CMK (cell line): ENCODE measurements around the gene ANK3.

Experiments
- DNase-seq: peaks from one replicate; pipeline ENCODE4 v3.0.0-alpha.2; 2010; ENCODE audit warnings: low read depth

The ANK3 gene

DNA sequence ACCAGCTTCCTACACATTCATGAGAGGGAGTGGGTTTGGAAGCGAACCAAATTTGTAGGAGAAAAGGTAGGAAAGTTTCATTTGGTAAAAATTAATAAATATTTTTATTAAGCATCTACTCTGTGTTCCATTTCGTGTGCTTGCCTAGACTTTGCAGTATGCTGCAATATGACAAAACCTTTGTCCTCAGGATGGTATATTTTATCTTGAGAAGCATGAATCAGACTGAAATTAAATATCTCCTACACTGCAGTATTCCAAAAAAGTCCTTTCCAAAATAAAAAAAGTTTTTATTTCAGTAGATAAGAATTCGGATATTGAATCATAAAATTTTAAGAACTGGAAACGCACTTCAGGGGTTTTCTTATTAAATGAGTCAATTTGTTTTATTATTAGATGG is 47.7 kb downstream of the ANK3 start:
- no peak for DNase-seq

DNA sequence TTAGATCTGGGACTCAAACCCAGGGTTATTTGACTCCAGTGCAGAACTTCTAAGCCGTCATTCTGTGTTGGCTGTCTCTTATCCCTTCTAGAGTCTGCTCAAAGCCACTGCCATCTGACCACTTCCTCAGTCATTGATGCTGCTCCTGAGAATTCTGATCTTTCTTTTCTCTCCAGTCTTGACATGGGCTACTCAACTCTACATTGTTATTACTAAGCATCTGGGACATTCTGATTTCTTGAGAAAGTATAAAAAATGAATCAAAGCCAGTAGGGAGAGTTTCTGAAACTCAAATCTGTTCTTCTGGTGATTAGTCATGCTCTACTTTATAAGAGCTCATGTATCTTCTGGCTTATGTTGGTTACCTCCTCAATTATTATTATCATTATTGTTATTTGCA is 48.7 kb downstream of the ANK3 start:
- DNase-seq = no peak

DNA sequence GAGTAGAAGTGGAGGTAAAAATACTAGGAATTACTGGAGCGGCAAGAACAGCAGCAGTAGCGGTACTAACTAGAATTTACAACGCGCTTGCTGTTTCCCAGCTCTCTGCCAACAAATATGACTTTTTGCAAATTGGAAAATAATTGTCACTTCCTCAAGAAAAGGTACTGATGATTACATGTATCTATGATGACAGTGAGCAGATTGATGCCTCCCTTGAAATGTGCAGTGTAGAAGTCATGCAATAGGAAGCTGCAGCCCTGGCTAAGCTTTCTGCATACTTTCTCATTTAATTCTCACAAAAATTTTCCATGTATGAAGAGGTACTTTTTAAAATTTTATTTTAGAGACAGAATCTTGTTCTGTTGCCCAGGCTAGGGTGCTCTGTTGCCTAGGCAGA is 49.9 kb downstream of the ANK3 start:
- DNase-seq = no peak

DNA sequence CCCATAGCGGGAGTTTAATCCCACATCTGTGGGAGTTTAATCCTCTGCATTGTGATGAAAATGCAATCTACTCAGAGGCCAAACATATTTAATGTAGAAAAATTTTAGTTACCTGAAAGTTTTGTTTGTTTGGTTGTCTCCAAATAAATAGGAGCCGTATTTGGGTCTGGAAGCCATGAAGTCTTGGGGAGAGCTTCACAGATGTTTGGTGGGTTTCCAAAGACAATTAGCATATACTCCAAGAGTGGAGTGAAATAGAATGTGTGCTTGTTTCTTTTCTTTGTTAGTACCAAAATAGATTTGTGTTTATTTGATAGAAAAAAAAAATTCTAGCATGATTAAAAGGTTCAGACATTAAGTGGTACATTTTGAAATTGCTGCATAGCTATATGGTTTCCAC is 50.9 kb downstream of the ANK3 start:
- no peak for DNase-seq

DNA sequence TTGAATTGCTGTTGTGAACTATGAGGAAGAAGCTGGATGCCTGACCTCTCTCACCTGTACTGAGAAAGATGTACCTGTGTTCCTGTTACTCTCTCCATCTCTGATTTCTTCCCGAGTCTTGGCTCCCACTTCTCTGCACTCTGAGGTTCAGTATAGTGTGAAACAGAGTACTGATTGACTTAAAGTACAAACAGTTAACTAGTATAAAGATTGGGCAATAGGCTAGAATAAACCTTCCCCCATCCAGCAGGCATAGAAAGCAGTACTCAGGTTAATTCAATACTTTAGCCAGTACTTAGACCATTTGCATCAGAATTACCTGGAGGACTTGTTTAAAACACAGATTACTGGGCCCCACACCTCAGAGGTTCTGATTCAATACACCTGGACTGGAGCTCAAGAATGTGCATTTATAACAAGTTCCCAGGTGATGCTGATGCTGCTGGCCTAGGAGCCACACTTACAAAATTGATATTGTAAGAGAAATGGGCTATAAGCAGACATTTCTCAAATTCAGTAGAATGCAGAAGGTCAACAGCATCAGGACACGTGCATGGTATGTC is 51.6 kb downstream of the ANK3 start:
- no peak for DNase-seq

DNA sequence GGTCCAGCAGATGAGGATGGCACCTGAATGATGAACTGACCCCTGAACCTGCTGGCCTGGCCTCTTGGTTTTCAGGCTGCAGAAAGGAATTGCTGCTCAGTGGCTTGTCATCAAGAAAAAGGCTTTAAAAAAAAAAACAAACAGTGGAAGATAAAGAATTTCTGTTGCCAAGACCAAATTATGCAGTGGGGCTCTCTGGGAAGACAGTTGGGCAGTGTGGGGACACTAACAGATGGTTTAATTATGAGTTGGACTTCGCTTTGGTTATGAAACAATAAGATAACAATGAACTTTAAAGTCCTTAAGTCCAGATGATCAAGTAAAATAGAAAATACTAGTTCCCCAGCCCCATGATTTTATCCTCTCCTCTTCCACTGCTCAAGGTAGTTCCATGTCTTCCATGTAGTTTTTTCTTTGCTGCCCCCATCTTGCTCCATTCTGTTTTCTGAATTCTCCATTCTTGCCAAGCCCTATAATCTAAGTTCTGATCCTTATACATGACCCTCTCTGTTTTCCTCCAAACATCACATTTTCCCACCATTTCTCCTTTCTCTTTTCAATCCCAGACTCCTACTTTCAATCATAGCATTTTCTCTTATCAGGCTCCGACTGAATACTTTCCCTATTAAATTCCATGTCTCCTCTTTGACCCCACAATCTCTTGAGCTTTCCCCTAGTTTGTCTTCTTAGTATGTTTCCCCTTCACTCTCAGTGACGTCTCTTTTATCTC is 52.6 kb downstream of the ANK3 start:
- no peak for DNase-seq

DNA sequence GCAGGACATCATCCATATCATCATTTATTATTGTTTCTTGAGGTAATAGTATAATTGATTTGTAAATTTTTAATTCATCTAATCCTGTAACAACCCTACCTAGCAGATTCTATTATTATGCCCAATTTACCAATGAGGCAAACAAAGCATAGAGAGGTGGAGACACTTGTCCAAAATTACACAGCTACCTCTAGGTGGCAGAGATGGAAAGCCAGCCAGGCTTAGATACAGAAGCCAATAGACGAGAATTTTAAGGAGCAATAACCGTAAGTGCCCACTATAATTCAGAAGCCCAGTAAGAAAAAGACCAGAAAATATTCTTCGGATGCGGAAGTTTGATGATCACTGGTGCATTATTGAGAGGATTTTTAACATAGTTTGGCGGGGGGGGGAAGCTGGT is 54.0 kb downstream of the ANK3 start:
- no peak for DNase-seq

DNA sequence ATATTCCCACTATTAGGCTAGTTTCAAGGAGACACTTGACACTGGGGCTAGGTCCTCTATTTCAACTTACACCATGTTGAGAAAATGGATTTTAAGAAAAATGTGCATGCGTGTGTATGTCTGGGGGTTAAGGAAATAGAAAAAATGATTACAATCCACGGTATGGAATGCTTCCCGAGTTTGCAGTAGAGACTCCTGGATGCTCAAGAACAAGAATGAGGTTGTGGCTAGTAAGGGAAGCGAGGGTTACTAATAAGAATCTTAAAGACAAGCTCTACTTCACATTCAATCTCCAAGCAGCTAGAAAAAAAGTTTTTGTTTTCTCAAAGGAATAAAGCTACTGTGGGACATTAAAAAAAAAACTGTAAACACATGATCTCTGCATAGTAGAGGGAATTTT is 54.7 kb downstream of the ANK3 start:
- no peak for DNase-seq

DNA sequence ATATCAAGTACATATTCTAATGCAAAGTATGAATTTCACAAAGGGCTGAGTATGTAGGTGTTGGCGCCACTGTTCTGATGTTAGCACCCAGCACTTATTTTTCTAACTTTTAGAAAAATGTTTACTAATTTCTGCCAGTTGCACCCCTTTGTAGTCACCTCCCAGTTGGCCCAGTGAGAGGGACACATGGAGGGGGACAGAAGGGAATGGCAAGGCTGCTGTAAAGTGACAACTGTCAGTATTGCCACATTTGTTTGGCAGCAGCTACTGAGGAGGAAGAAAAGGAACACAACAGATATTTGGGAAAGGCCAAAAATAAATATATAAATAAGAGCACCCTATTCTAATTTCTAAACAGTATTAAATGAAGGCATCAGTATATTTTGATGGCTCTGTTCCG is 57.3 kb downstream of the ANK3 start:
- DNase-seq = no peak

DNA sequence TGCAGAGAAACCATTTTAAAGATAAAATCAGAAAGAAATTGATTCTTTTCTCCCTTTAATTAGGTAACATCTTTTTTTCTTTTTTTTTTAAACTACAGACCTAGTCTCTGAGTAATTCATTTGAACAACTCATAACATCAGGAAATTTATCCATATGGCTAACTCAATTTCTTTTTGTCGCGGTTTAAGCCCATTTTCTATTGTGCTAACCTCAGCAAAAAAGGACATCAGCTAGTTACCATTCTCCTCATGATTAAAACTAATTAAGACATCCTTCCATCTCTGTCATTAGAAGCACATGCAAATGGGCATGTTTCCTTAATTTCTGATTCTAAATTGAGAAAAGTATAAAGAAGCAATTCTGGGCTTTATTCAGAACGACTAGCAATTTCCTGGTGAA is 57.8 kb downstream of the ANK3 start:
- no peak for DNase-seq

DNA sequence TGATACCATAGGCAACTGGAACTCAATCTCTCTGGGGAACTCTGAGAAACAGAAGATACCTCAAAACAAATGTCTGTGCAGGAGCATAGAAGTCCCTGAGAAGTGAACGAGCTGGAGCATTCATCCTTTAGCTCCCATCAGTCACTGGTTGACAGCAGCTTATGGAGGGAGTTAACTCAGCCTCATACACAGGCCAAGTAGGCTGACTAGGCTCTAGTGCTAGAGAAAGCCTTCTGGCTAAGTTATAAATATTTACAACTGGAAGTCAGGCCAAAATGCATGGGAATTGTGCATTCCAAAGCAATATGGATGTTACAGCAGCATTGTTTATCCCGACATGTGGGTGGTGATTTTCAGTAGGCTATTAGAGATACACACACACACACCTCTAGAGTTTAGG is 66.5 kb downstream of the ANK3 start:
- DNase-seq = no peak

DNA sequence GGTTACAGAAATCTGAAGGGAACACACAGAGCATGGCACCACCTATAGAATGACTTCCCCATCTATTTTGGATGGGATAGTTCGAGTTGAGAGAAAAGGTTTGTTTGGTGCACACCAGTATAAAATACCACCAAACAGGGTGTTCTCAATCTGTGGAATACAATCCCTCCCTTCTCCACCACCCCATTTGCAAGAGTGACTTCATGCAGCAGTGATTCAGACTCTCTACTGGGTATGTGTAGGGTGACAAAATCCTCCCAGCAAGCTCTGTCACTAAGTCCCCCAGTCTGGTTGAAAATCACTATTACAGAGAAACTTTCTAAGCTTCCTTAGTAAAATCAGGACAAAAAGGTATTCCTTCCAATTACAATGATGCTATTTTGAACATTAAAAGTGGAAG is 69.0 kb downstream of the ANK3 start:
- no peak for DNase-seq

DNA sequence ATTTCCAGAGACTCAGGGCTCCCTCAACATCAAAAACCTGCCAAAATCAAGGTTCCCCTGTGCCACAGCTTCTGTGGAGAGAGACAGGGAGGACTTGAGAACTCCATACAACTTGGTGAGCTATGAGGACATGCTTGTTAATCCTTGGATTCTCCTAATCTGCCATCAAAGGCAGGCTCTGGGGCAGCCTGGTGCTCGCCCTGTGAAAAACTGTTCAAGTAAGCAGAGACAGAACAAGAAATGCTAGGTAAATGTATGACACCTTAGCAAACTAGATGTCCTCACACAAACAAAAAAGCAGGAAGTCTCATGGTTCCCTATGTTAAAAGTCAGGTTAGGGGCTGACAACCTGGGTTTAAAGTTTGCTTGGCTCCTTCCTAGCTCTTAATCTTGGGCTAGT is 73.6 kb downstream of the ANK3 start:
- DNase-seq = no peak

DNA sequence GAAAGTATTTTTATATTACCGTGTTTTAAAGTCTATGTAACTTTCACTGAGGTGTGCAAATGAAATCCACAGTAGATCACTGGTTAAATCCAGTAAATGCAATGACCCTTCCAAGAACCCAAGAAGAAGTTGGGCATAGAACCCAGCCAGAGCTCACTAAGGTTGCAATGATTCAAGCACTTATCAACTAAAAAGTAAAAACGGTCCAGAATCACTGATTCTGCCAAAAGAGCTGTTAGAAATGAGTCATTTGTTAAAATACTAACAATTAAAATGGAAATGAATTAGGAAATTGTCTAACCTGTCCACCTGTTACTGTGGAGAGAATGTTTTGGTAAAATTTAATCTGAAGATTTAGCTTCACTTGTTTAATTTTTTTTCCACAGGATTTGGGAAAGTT is 74.4 kb downstream of the ANK3 start:
- no peak for DNase-seq

DNA sequence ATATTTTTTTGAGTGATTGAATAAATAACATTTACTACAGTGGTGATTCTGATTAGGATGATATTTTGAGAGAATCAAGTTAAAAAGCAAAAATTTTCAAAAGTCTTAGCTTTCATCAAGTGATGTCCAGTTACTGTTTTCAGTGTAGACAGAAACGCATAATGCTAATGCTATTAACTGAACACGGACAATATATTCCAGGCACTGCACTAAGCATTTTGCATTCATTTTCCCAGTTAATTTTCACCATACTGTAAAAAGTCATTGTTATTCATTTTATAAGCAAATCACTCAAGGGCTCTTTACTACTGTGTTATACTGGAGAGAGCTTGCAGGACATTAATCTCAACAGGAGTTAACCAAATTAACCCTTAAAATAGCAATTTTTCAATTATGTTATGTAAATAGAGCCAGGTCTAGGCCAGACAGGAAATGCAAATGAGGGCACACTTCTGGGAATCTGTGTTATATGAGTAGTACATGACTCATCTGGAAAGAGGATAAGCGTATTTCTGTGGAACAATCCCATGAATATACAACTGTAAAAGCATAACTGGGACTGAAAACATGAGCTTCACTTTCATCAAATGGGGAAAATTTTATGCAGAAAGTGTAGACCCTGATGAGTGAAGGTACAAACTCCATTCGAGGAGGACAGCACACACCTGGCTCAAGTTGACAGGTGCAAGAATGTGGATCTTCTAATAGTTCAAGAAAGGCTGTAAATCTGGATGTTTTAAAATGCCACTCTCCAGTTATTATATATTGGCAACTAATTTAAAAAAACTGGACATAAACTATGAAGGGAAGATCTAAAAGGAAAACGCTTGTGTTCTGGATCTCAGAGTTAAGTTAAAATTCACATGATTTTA is 75.4 kb downstream of the ANK3 start:
- no peak for DNase-seq

DNA sequence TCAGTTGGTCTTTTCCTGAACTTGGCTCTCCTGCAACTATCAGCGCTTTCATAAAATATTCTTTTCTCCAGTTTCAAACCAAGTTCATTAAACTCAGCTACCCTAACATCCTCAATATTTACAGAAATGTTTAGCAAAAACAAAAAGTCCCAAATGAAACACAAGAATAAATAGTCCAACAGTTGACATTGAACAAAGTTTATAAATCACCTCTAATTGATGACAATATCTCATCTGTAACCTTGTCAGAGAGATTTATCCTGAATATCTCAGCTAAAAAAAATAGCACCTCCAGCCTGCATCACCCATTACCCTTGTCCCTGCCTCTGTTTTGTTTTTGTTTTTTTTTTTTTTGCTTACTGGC is 76.1 kb downstream of the ANK3 start:
- no peak for DNase-seq

DNA sequence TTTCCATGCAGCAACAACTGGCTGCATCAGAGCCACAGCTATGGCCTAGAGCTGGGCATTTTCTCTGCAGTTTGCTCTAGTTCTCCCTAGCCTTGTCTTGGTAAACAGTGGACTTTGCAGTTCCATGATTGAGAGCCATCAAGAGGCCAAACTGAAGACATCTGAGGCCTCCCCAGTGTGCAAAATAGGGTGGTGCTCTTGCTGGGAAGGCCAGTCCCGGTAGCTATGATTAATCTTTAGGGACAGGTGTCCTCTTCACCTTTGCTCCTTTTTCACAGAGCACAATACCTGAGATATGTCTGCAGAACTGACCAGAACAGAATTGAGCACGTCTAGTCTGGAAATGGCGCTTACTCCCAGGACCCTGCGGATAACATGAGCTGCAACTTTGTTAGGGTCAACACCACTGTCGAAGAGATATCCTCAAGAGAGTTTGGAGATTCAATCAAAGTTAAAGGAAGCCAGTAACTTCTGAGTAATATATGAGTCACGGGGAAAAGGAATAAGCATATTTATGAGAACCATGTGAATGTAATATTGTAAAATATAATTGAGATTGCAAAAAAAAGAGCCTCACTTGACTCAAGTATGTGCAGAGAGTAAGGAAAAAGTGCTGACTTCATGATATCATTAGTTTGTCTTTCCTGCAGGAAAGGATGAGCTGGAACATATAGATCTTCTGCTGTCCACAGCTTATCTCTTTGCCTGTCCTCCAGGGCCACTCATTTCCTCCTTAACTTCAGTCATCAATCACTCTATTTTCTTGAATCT is 76.7 kb downstream of the ANK3 start:
- no peak for DNase-seq

DNA sequence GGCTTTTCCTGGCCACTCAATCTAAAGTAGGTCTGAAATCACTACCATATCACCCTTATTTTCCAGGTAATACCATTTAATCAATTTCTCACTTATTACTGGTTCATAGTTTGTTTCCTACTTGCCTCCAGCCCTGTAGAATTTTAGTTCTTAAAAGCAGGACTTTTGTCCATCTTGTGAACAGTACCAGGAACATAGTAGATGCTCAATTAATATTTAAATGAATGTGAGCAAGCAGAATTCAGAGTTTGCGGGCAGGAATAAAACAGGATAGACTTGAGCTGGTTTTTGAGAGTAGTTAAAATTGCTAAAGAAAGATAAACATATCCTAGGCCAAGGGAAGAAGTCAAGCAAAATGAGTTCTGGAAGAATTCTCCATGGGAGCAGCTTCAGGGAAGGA is 77.9 kb downstream of the ANK3 start:
- DNase-seq = no peak

DNA sequence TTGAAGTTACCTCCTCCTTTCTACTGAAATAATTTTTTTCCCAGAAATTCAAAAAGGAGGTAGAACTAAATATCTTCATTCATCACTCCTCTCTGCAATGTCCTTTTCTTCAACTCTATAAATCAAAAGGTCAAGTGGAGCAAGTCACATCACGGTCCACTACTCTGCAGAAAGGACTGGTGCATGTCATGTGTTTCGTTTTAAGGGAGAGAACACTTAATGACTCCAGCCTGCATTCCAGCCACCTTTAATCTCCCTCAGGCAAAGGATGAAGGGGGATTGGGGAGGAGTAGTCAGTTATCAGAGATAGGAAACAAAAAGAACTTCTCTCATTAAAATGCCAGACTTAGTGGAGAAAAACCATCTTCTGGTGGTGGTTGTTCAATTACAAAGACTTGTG is 78.9 kb downstream of the ANK3 start:
- no peak for DNase-seq

DNA sequence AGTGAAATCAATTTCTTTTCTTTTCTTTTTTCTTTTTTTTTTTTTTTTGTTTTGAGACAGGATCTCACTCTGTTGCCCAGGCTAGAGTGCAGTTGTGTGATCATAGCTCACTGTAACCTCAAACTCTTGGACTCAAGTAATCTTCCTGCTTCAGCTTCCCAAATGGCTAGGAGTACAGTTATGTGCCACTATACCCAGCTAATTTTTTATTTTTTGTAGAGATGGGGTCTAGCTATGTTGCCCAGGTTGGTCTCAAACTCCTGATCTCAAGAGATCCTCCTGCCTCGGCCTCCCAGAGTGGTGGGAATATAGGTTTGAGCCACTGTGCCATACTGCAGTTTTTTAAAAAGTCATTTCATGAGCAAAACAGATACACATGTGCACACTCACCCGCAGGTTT is 79.8 kb downstream of the ANK3 start:
- DNase-seq = no peak

DNA sequence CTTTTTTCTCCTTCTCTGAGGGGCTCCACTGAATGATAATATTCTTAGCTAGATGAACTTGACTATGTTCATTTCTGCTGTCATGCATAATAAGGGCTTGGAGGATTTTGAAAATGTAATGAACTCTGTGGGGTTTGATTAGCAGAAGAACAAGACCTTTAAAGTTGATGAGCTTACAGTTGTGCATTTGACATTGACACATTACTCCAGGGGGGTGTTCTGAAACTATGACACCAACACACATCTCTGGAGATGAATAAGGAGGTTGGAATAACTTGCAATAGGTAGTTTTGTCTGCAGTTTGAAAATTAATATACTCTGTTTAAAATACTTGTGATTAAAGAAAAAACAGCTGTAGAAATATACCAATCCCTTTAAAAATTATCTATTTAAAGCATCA is 80.3 kb downstream of the ANK3 start:
- no peak for DNase-seq

DNA sequence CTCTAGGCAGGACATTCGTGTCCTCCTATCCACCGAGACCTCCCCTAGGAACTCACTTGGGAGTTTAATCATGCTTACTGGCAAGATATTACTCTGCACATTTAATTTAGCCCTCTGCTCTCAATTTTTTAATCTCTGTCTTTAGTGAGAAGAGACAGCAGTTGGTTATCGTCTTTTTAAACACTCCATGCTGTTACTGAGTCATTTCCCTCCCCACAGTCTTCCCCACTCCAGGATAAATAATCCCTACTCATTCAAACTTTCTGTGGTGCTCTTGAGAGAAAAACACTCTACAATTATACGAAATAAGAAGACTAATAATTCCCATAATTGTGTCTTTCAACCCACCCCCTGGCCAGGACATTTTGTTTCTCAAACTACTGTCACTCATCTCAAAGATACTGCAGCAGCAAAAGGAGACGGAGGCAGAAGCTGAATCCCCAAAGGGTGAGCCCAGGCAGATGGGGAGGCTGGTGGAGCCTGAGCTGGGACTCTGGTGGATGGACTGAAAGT is 84.2 kb downstream of the ANK3 start:
- DNase-seq = no peak
